ENCODE measurements around the gene HMGCS1.

GRCh38 chr5:43270645-43271044, 42.6 kb downstream of the HMGCS1 start:
- TF ChIP-seq ELF4 (IDR thresholded peaks at IDR 0.05) (no peak), FOXA1 (IDR thresholded peaks at IDR 0.05) (no peak), FOXK2 (IDR thresholded peaks at IDR 0.05) (no peak), FOXM1 (IDR thresholded peaks at IDR 0.05; ENCODE audit: borderline replicate concordance) (no peak), SP1 (IDR thresholded peaks at IDR 0.05) (no peak), LEF1 (IDR thresholded peaks at IDR 0.05; ENCODE audit: borderline replicate concordance) (no peak), PKNOX1 (IDR thresholded peaks at IDR 0.05) (no peak)

Data from HEK293T (cell line).